Muscle layer of colon (tissue), 2 donors: Measurements from ENCODE around the gene CD82.

Experiments
- H3K27ac ChIP-seq: one replicate; pipeline ENCODE4 v1.7.0; 2013; ENCODE audit warnings: low read depth, mild to moderate bottlenecking, low read length, moderate library complexity
- H3K27me3 ChIP-seq, 2 donors: one replicate each; pipeline ENCODE4 v1.7.0; 2013; ENCODE audit warnings: low read length in 2 of 2, mild to moderate bottlenecking in 2 of 2; ENCODE audit not compliant: insufficient read depth in 2 of 2, control insufficient read depth in 1 of 2
- H3K36me3 ChIP-seq: one replicate; pipeline ENCODE4 v1.7.0; 2013; ENCODE audit warnings: mild to moderate bottlenecking, low read length; ENCODE audit not compliant: insufficient read depth
- H3K4me1 ChIP-seq: one replicate; pipeline ENCODE4 v1.7.0; 2013; ENCODE audit warnings: mild to moderate bottlenecking, low read length; ENCODE audit not compliant: insufficient read depth
- H3K4me3 ChIP-seq, 2 donors: one replicate each; pipeline ENCODE4 v1.7.0; 2013; ENCODE audit warnings: low read length in 2 of 2, low read depth in 1 of 2, mild to moderate bottlenecking in 1 of 2, moderate library complexity in 1 of 2
- H3K9ac ChIP-seq: one replicate; pipeline ENCODE4 v1.7.0; 2013; ENCODE audit warnings: low read length
- H3K9me3 ChIP-seq: one replicate; pipeline ENCODE4 v1.7.0; 2013; ENCODE audit warnings: mild to moderate bottlenecking, low read length
- donor health status: abdominal sarcoma.
- donor health status: Adenocarcinoma of cecum.

The CD82 gene

GRCh38 chr11:44564166-44564565 is 1.3 kb upstream of the CD82 start:
- peak overlapping the region; percentile 24 to 54 for H3K4me3 ChIP-seq
- H3K27ac ChIP-seq: peak overlapping the region; percentile 85
- H3K9me3 ChIP-seq: no peaks in the 10 kb centered on the region
- H3K4me1 ChIP-seq: peaks cover 33% of the 10 kb centered on the region
- no peaks in the 10 kb centered on the region for H3K27me3 ChIP-seq
- peak overlapping the region; percentile 74 for H3K9ac ChIP-seq
- no peaks in the 10 kb centered on the region for H3K36me3 ChIP-seq

GRCh38 chr11:44564670-44565210 is 723 bp upstream of the CD82 start:
- Histone ChIP-seq H3K27ac (peak overlapping the region; percentile 85), H3K9ac (peak overlapping the region; percentile 74), H3K4me3 (peak overlapping the region; percentile 24 to 54), H3K4me1 (peaks cover 38% of the 10 kb centered on the region), H3K36me3 (no peaks in the 10 kb centered on the region), H3K27me3 (no peaks in the 10 kb centered on the region), H3K9me3 (no peaks in the 10 kb centered on the region)

GRCh38 chr11:44565953-44566949 is 788 bp downstream of the CD82 start:
- Histone ChIP-seq H3K27me3 (no peaks in the 10 kb centered on the region), H3K4me1 (peaks cover 39% of the 10 kb centered on the region), H3K4me3 (peak overlapping the region; percentile 63 to 81), H3K36me3 (no peaks in the 10 kb centered on the region), H3K9me3 (no peaks in the 10 kb centered on the region), H3K27ac (no peak overlapping the region), H3K9ac (peak overlapping the region; percentile 47)

GRCh38 chr11:44566952-44567875 is 1.8 kb downstream of the CD82 start:
- H3K4me3 ChIP-seq: no peak overlapping the region
- H3K9ac ChIP-seq: no peak overlapping the region
- no peaks in the 10 kb centered on the region for H3K9me3 ChIP-seq
- H3K4me1 ChIP-seq: peaks cover 39% of the 10 kb centered on the region
- H3K36me3 ChIP-seq: no peaks in the 10 kb centered on the region
- no peak overlapping the region for H3K27ac ChIP-seq
- no peaks in the 10 kb centered on the region for H3K27me3 ChIP-seq

- Histone ChIP-seq H3K9me3 (no peaks in the 10 kb centered on the region), H3K27me3 (no peaks in the 10 kb centered on the region), H3K9ac (no peak overlapping the region), H3K4me1 (peaks cover 39% of the 10 kb centered on the region), H3K27ac (no peak overlapping the region), H3K4me3 (no peak overlapping the region), H3K36me3 (no peaks in the 10 kb centered on the region)
These were observed 2.4 kb downstream of the CD82 start for GRCh38 chr11:44567876-44568256.

GRCh38 chr11:44568331-44568657 is 2.8 kb downstream of the CD82 start:
- Histone ChIP-seq H3K9ac (no peak overlapping the region), H3K27ac (no peak overlapping the region), H3K27me3 (no peaks in the 10 kb centered on the region), H3K9me3 (no peaks in the 10 kb centered on the region), H3K4me1 (peaks cover 39% of the 10 kb centered on the region), H3K36me3 (no peaks in the 10 kb centered on the region), H3K4me3 (no peak overlapping the region)

- Histone ChIP-seq H3K4me1 (peaks cover 34% of the 10 kb centered on the region), H3K27ac (no peak overlapping the region), H3K27me3 (no peaks in the 10 kb centered on the region), H3K4me3 (no peak overlapping the region), H3K9ac (no peak overlapping the region), H3K36me3 (no peaks in the 10 kb centered on the region), H3K9me3 (no peaks in the 10 kb centered on the region)
These were observed 3.4 kb downstream of the CD82 start for GRCh38 chr11:44568658-44569473.

- H3K4me3 ChIP-seq: no peak overlapping the region
- no peaks in the 10 kb centered on the region for H3K9me3 ChIP-seq
- no peak overlapping the region for H3K9ac ChIP-seq
- H3K27ac ChIP-seq: no peak overlapping the region
- H3K4me1 ChIP-seq: peaks cover 24% of the 10 kb centered on the region
- H3K36me3 ChIP-seq: no peaks in the 10 kb centered on the region
- no peaks in the 10 kb centered on the region for H3K27me3 ChIP-seq
These were observed 5.1 kb downstream of the CD82 start for GRCh38 chr11:44570411-44571155.

- H3K27ac ChIP-seq: no peak overlapping the region
- H3K36me3 ChIP-seq: no peaks in the 10 kb centered on the region
- no peak overlapping the region for H3K4me3 ChIP-seq
- no peaks in the 10 kb centered on the region for H3K27me3 ChIP-seq
- no peaks in the 10 kb centered on the region for H3K9me3 ChIP-seq
- no peak overlapping the region for H3K9ac ChIP-seq
- H3K4me1 ChIP-seq: peaks cover 13% of the 10 kb centered on the region
These were observed 6.4 kb downstream of the CD82 start for GRCh38 chr11:44571871-44572270.

- H3K27me3 ChIP-seq: no peaks in the 10 kb centered on the region
- H3K36me3 ChIP-seq: no peaks in the 10 kb centered on the region
- no peaks in the 10 kb centered on the region for H3K9me3 ChIP-seq
- H3K4me3 ChIP-seq: no peak overlapping the region
- H3K27ac ChIP-seq: no peak overlapping the region
- peaks cover 13% of the 10 kb centered on the region for H3K4me1 ChIP-seq
- H3K9ac ChIP-seq: no peak overlapping the region
These were observed 7.0 kb downstream of the CD82 start for GRCh38 chr11:44572436-44572835.
